Measurements from ENCODE around the gene PTPN18. TPM values are rescaled to one million over a fixed set of nuclear protein-coding genes. Genes with fewer than 3 reads are reported as not detected.

The PTPN18 gene
- total and polyA plus RNA-seq, 4 donors, result 18.2 to 37.6 (median 25.9) TPM

DNA sequence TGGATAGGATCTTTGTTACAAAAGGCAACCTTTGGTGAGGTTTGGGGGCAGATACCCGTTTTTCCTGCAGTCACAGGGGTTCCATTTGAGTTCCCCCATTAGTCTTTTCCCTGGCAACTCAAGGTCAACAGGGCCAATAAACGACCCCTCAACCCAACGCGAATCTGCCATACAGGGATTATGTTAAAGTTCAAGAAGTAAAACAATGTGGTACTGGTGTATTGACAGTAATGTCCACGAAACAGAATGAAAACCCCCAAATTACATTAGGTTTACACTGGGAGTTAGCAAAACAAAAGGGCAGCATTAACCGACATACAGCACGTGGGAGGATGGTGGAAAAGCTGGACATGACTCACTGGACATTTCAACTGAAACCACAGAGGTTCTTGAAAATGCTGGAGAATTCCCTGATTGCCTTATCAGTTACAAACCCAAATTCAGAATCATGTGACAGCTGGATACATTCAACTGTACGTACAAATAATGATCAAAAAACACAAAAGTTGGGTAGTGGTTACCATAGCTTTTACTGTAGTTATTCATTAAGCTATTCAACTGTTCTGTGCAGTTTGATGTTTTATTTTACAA, 18.0 kb upstream of the PTPN18 start:
- Histone ChIP-seq H3K27me3 (ENCODE audit: control insufficient read depth, insufficient read depth, low read length) (no peaks in the 10 kb centered on the region), H3K4me1 (ENCODE audit: control insufficient read depth, insufficient read depth, low read length) (peaks cover 20% of the 10 kb centered on the region), H3K9me3 (ENCODE audit: control insufficient read depth, insufficient read depth, low read length) (no peaks in the 10 kb centered on the region), H3K4me3 (ENCODE audit: low read depth, low read length) (no peak overlapping the region), H3K36me3 (ENCODE audit: control insufficient read depth, insufficient read depth, low read length) (peaks cover 22% of the 10 kb centered on the region), H3K27ac (ENCODE audit: low read depth, low read length) (no peak overlapping the region)
- DNase-seq (ENCODE audit: low read depth in 4 of 6, low spot score in 6 of 6), result no peak
- no CpG with 5 or more reads among the region's 8 CpGs for WGBS (ENCODE audit: insufficient coverage)

DNA sequence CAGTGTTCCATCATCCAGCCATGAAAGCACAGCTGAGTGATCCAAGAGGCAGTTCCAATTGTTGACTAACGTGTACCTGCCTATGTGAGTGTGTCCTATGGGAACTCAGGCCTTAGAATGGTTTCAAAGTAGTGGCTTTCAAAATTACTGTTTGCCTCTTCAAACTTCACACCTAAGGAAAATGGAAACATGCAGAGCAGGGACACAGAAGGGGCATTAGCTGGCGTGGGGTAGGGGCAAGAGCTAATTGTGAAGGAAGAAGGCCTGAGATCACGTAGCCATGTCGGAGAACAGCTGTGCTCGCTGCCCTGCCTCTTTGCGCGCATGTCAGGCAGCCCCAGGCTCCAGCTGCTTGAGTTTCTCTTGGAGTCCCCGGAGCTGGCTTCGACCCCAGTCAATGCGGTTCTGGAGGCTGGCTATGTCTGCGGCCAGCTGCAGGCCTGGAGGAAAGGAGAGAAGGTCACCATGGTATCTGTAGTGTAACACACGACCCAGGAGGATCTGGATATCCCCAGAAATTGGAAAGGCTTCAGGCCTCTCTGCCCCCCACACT, 17.0 kb upstream of the PTPN18 start:
- no peak for DNase-seq (ENCODE audit: low read depth in 4 of 6, low spot score in 6 of 6)
- no peaks in the 10 kb centered on the region for H3K27me3 ChIP-seq (ENCODE audit: control insufficient read depth, insufficient read depth, low read length)
- H3K4me3 ChIP-seq (ENCODE audit: low read depth, low read length), result no peak overlapping the region
- 83% methylated on average over 10 of the region's 12 CpGs for WGBS (ENCODE audit: insufficient coverage)
- H3K9me3 ChIP-seq (ENCODE audit: control insufficient read depth, insufficient read depth, low read length), result no peaks in the 10 kb centered on the region
- peaks cover 26% of the 10 kb centered on the region for H3K36me3 ChIP-seq (ENCODE audit: control insufficient read depth, insufficient read depth, low read length)
- peaks cover 29% of the 10 kb centered on the region for H3K4me1 ChIP-seq (ENCODE audit: control insufficient read depth, insufficient read depth, low read length)
- H3K27ac ChIP-seq (ENCODE audit: low read depth, low read length), result no peak overlapping the region

- DNase-seq (ENCODE audit: low read depth in 4 of 6, low spot score in 6 of 6), result no peak
- no peaks in the 10 kb centered on the region for H3K27me3 ChIP-seq (ENCODE audit: control insufficient read depth, insufficient read depth, low read length)
- WGBS (ENCODE audit: insufficient coverage), result 97% methylated on average over 8 of the region's 10 CpGs
- peaks cover 36% of the 10 kb centered on the region for H3K36me3 ChIP-seq (ENCODE audit: control insufficient read depth, insufficient read depth, low read length)
- H3K27ac ChIP-seq (ENCODE audit: low read depth, low read length), result no peak overlapping the region
- no peak overlapping the region for H3K4me3 ChIP-seq (ENCODE audit: low read depth, low read length)
- peaks cover 32% of the 10 kb centered on the region for H3K4me1 ChIP-seq (ENCODE audit: control insufficient read depth, insufficient read depth, low read length)
- H3K9me3 ChIP-seq (ENCODE audit: control insufficient read depth, insufficient read depth, low read length), result no peaks in the 10 kb centered on the region
Observed at GRCh38 chr2:130339885-130340745, 15.7 kb upstream of the PTPN18 start.

DNA sequence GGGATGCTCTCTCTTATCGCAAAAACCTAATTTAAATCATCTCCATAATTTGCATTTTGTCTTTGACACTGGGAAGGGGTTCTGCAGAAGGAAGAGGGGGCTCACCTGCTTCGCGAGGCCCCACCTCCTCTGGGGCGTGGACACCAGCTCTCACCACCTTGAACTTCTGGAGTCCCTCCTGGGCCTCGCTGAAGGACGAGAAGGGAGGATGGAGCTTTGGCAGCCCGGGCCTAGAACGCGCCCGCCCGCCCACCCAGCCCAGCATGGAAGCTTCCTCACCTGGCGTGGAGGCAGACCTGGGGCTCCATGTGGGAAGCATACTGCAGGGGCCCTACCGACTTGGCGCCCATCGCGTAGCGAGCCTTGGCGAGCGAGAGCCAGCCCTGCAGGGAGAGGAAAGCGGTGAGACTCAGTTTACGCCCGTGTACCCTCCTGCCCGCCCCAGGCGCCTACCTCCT, 14.3 kb upstream of the PTPN18 start:
- peak overlapping the region; percentile 95 for H3K27ac ChIP-seq (ENCODE audit: low read depth, low read length)
- no peaks in the 10 kb centered on the region for H3K27me3 ChIP-seq (ENCODE audit: control insufficient read depth, insufficient read depth, low read length)
- H3K36me3 ChIP-seq (ENCODE audit: control insufficient read depth, insufficient read depth, low read length), result peaks cover 51% of the 10 kb centered on the region
- WGBS (ENCODE audit: insufficient coverage), result 0% methylated on average over 20 of the region's 24 CpGs
- no peak for DNase-seq (ENCODE audit: low read depth in 4 of 6, low spot score in 6 of 6)
- H3K9me3 ChIP-seq (ENCODE audit: control insufficient read depth, insufficient read depth, low read length), result no peaks in the 10 kb centered on the region
- peaks cover 30% of the 10 kb centered on the region for H3K4me1 ChIP-seq (ENCODE audit: control insufficient read depth, insufficient read depth, low read length)
- H3K4me3 ChIP-seq (ENCODE audit: low read depth, low read length), result peak overlapping the region; percentile 95

- peak overlapping the region; percentile 95 for H3K27ac ChIP-seq (ENCODE audit: low read depth, low read length)
- peak; percentile 82 to 100 (median 94) for DNase-seq (ENCODE audit: low read depth in 4 of 6, low spot score in 6 of 6)
- no peaks in the 10 kb centered on the region for H3K9me3 ChIP-seq (ENCODE audit: control insufficient read depth, insufficient read depth, low read length)
- peak overlapping the region; percentile 95 for H3K4me3 ChIP-seq (ENCODE audit: low read depth, low read length)
- WGBS (ENCODE audit: insufficient coverage), result under 1% methylated on average over 18 of the region's 24 CpGs
- peaks cover 53% of the 10 kb centered on the region for H3K36me3 ChIP-seq (ENCODE audit: control insufficient read depth, insufficient read depth, low read length)
- H3K4me1 ChIP-seq (ENCODE audit: control insufficient read depth, insufficient read depth, low read length), result peaks cover 29% of the 10 kb centered on the region
- no peaks in the 10 kb centered on the region for H3K27me3 ChIP-seq (ENCODE audit: control insufficient read depth, insufficient read depth, low read length)
Observed at GRCh38 chr2:130342020-130342532, 13.8 kb upstream of the PTPN18 start.

DNA sequence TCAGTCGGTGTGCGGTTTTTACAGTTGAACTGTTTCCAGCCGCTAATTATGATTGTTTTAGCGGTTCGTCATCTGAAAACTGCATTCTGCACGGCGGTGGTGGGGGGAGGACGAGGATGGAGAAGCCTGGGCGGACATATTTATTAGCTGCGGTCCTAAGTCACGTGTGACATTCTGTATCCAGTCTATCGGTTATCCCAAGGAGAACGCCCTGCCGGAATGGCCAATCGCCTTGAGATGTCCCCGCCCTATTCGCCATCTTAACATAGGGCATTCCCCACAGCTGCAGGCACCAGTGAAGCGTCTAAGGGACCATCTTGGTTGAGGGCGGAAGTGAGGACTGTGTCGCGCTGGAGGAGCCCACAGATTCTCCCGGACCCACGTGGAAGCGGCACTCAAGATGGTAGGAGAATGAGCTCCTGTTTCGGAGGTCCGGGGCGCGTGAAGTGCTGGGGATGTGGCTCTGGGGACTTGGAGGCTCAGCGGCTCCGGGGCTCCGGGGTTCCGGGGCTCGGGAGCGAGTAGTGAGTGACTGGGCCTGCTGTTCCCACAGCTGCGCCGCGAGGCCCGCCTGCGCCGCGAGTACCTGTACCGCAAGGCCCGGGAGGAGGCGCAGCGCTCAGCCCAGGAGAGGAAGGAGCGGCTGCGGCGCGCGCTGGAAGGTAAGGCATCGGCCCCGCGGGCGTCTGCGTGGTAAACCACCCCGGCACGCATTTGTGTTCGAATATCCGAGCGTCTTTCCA, 13.2 kb upstream of the PTPN18 start, which contains the start of gene IMP4:
TSS of gene IMP4 (plus strand) at position 365 of the 743 bp plus-strand sequence. CDS start at position 401, 36 bp downstream.
- DNase-seq (ENCODE audit: low read depth in 4 of 6, low spot score in 6 of 6), result peak; percentile 96 to 100 (median 98)
- peak within 1 kb of the TSS; percentile 95 for H3K4me3 ChIP-seq (ENCODE audit: low read depth, low read length)
- peak within 1 kb of the TSS; percentile 95 for H3K27ac ChIP-seq (ENCODE audit: low read depth, low read length)
- peaks cover 53% of the 10 kb centered on the region for H3K36me3 ChIP-seq (ENCODE audit: control insufficient read depth, insufficient read depth, low read length)
- H3K4me1 ChIP-seq (ENCODE audit: control insufficient read depth, insufficient read depth, low read length), result peaks cover 22% of the 10 kb centered on the region
- H3K9me3 ChIP-seq (ENCODE audit: control insufficient read depth, insufficient read depth, low read length), result no peaks in the 10 kb centered on the region
- WGBS (ENCODE audit: insufficient coverage), result 0% methylated on average over 58 of the region's 60 CpGs
- no peaks in the 10 kb centered on the region for H3K27me3 ChIP-seq (ENCODE audit: control insufficient read depth, insufficient read depth, low read length)

- Histone ChIP-seq H3K27ac (ENCODE audit: low read depth, low read length) (no peak overlapping the region), H3K9me3 (ENCODE audit: control insufficient read depth, insufficient read depth, low read length) (no peaks in the 10 kb centered on the region), H3K4me1 (ENCODE audit: control insufficient read depth, insufficient read depth, low read length) (peaks cover 22% of the 10 kb centered on the region), H3K4me3 (ENCODE audit: low read depth, low read length) (no peak overlapping the region), H3K27me3 (ENCODE audit: control insufficient read depth, insufficient read depth, low read length) (no peaks in the 10 kb centered on the region), H3K36me3 (ENCODE audit: control insufficient read depth, insufficient read depth, low read length) (peaks cover 45% of the 10 kb centered on the region)
- WGBS (ENCODE audit: insufficient coverage), result 90% methylated on average over 1 of the region's 4 CpGs
- no peak for DNase-seq (ENCODE audit: low read depth in 4 of 6, low spot score in 6 of 6)
Observed at GRCh38 chr2:130344578-130344977, 11.3 kb upstream of the PTPN18 start.

DNA sequence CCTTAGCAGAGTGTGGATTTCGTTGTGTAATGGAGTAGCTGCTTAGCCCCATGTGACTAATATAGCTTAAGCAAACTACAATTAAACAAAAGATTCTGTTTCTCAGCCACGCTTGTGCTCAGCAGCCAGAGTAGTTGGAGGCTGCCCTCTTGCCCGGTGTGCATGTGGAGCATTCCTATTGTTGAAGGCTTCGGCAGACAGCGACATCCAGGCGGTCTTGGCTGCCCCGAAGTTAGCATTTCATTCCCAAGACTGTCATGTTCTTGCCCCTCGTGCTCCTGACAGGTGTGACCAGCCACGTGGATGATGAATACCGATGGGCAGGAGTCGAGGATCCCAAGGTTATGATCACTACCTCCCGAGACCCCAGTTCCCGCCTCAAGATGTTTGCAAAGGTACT, 10.8 kb upstream of the PTPN18 start:
- 96% methylated on average over 12 of the region's 13 CpGs for WGBS (ENCODE audit: insufficient coverage)
- Histone ChIP-seq H3K9me3 (ENCODE audit: control insufficient read depth, insufficient read depth, low read length) (no peaks in the 10 kb centered on the region), H3K4me3 (ENCODE audit: low read depth, low read length) (no peak overlapping the region), H3K36me3 (ENCODE audit: control insufficient read depth, insufficient read depth, low read length) (peaks cover 40% of the 10 kb centered on the region), H3K4me1 (ENCODE audit: control insufficient read depth, insufficient read depth, low read length) (peaks cover 22% of the 10 kb centered on the region), H3K27me3 (ENCODE audit: control insufficient read depth, insufficient read depth, low read length) (no peaks in the 10 kb centered on the region), H3K27ac (ENCODE audit: low read depth, low read length) (no peak overlapping the region)
- no peak for DNase-seq (ENCODE audit: low read depth in 4 of 6, low spot score in 6 of 6)

GRCh38 chr2:130345611-130346010, 10.2 kb upstream of the PTPN18 start:
- Histone ChIP-seq H3K4me3 (ENCODE audit: low read depth, low read length) (no peak overlapping the region), H3K27me3 (ENCODE audit: control insufficient read depth, insufficient read depth, low read length) (no peaks in the 10 kb centered on the region), H3K36me3 (ENCODE audit: control insufficient read depth, insufficient read depth, low read length) (peaks cover 38% of the 10 kb centered on the region), H3K9me3 (ENCODE audit: control insufficient read depth, insufficient read depth, low read length) (no peaks in the 10 kb centered on the region), H3K27ac (ENCODE audit: low read depth, low read length) (no peak overlapping the region), H3K4me1 (ENCODE audit: control insufficient read depth, insufficient read depth, low read length) (peaks cover 22% of the 10 kb centered on the region)
- 97% methylated on average over 21 of the region's 21 CpGs for WGBS (ENCODE audit: insufficient coverage)
- DNase-seq (ENCODE audit: low read depth in 4 of 6, low spot score in 6 of 6), result no peak
